IMR-90 (cell line): ENCODE results near the gene DPH6. TPM values are rescaled to one million over a fixed set of nuclear protein-coding genes. Genes with fewer than 3 reads are reported as not detected.

Experiments used
- ATAC-seq: fragments of 200-7000 bp; cut with Tn5 transposase; 2 replicates; pipeline ENCODE4 v1.9.1; 2020; ENCODE audit warnings: low read depth, mild to moderate bottlenecking, moderate library complexity
- BruUV-seq: library from RNA; stranded (reverse); fragments of 400-500 nt; replicated peaks from 2 replicates; lab custom pipeline; 2021; lab: Mats Ljungman, UMichigan
- CTCF ChIA-PET: fragments of 300-600 bp; formaldehyde crosslinking; extraction: SDS; loops from one replicate; lab custom pipeline; 2021; ENCODE audit warnings: antibody characterized with exemption; lab: Yijun Ruan, JAX
- POLR2A ChIA-PET: fragments of 300-600 bp; sonication (Branson Sonifier 250); formaldehyde crosslinking; loops from one replicate; lab custom pipeline; 2022; ENCODE audit warnings: antibody characterized with exemption; ENCODE audit not compliant: unreplicated experiment; lab: Charles Lee
- DNase-seq: peaks from one replicate; pipeline ENCODE4 v3.0.0; 2013
- H2AFZ ChIP-seq: replicated peaks from 2 replicates; pipeline ENCODE3; 2013; ENCODE audit warnings: low read length, mild to moderate bottlenecking; ENCODE audit not compliant: poor library complexity
- H2AK5ac ChIP-seq: 2 replicates; pipeline ENCODE4 v1.6.1; 2013; ENCODE audit warnings: low read depth, low read length, inconsistent platforms
- H2AK9ac ChIP-seq: replicated peaks from 2 replicates; pipeline ENCODE3; 2013; ENCODE audit warnings: mild to moderate bottlenecking, low read depth, low read length, moderate library complexity; ENCODE audit not compliant: poor library complexity
- H2BK120ac ChIP-seq: 2 replicates; pipeline ENCODE4 v1.6.1; 2013; ENCODE audit warnings: low read depth, low read length, inconsistent platforms
- H2BK15ac ChIP-seq: 3 replicates; pipeline ENCODE4 v1.6.1; 2013; ENCODE audit warnings: low read depth, low read length, inconsistent platforms
- H2BK20ac ChIP-seq: 2 replicates; pipeline ENCODE4 v1.6.1; 2013; ENCODE audit warnings: low read depth, mild to moderate bottlenecking, inconsistent platforms, low read length, moderate library complexity
- H2BK5ac ChIP-seq: 2 replicates; pipeline ENCODE4 v1.6.1; 2013; ENCODE audit warnings: mild to moderate bottlenecking, low read depth, low read length, inconsistent platforms; ENCODE audit not compliant: poor library complexity, severe bottlenecking
- H3K14ac ChIP-seq: replicated peaks from 2 replicates; pipeline ENCODE4 v1.6.1; 2013; ENCODE audit warnings: low read depth, low read length, inconsistent platforms
- H3K18ac ChIP-seq: 2 replicates; pipeline ENCODE4 v1.6.1; 2013; ENCODE audit warnings: low read depth, low read length, control low read depth
- H3K23ac ChIP-seq: 2 replicates; pipeline ENCODE4 v1.6.1; 2013; ENCODE audit warnings: low read depth, low read length, inconsistent platforms
- H3K27ac ChIP-seq: 2 replicates; pipeline ENCODE4 v1.5.1; 2013; ENCODE audit warnings: mild to moderate bottlenecking, control low read depth, low read length; ENCODE audit not compliant: insufficient read depth
- H3K27me3 ChIP-seq: 2 replicates; pipeline ENCODE4 v1.6.1; 2013; ENCODE audit warnings: low read length; ENCODE audit not compliant: control insufficient read depth, insufficient read depth
- H3K36me3 ChIP-seq: 2 replicates; pipeline ENCODE4 v1.6.1; 2013; ENCODE audit warnings: low read length, mixed read lengths; ENCODE audit not compliant: control insufficient read depth, insufficient read depth
- H3K4ac ChIP-seq: 2 replicates; pipeline ENCODE4 v1.6.1; 2013; ENCODE audit warnings: low read depth, low read length, inconsistent platforms
- H3K4me1 ChIP-seq: 2 replicates; pipeline ENCODE4 v1.6.1; 2013; ENCODE audit warnings: low read length, mixed read lengths; ENCODE audit not compliant: control insufficient read depth, insufficient read depth
- H3K4me2 ChIP-seq: 2 replicates; pipeline ENCODE4 v1.6.1; 2013; ENCODE audit warnings: low read depth, mild to moderate bottlenecking, control low read depth, low read length, moderate library complexity
- H3K4me3 ChIP-seq: 2 replicates; pipeline ENCODE4 v1.5.1; 2013; ENCODE audit warnings: low read depth, mild to moderate bottlenecking, control low read depth, low read length, moderate library complexity; ENCODE audit not compliant: insufficient read depth
- H3K56ac ChIP-seq: 2 replicates; pipeline ENCODE4 v1.6.1; 2013; ENCODE audit warnings: low read length, inconsistent platforms; ENCODE audit not compliant: insufficient read depth; ENCODE audit errors: extremely low read depth
- H3K79me1 ChIP-seq, 2 experiments: 2 replicates each; pipeline ENCODE4 v1.6.1; 2013; ENCODE audit warnings: low read length in 2 of 2, inconsistent platforms in 1 of 2, low read depth in 1 of 2
- H3K9ac ChIP-seq: 2 replicates; pipeline ENCODE4 v1.6.1; 2013; ENCODE audit warnings: low read depth, low read length, control low read depth
- H3K9me1 ChIP-seq: 2 replicates; pipeline ENCODE4 v1.6.1; 2013; ENCODE audit warnings: low read length, inconsistent platforms; ENCODE audit not compliant: insufficient read depth
- H3K9me3 ChIP-seq: 2 replicates; pipeline ENCODE4 v1.6.1; 2013; ENCODE audit warnings: low read length; ENCODE audit not compliant: control insufficient read depth, insufficient read depth
- H4K20me1 ChIP-seq: 2 replicates; pipeline ENCODE4 v1.6.1; 2013; ENCODE audit warnings: low read length, inconsistent platforms; ENCODE audit not compliant: insufficient read depth
- H4K5ac ChIP-seq: 2 replicates; pipeline ENCODE4 v1.6.1; 2013; ENCODE audit warnings: mild to moderate bottlenecking, low read depth, low read length, control low read depth
- H4K8ac ChIP-seq, 2 experiments: 2 replicates each; pipeline ENCODE4 v1.6.1; 2013; ENCODE audit warnings: low read depth in 2 of 2, low read length in 2 of 2, control low read depth in 1 of 2, inconsistent platforms in 1 of 2
- H4K91ac ChIP-seq: 2 replicates; pipeline ENCODE4 v1.6.1; 2013; ENCODE audit warnings: low read depth, low read length, inconsistent platforms; ENCODE audit not compliant: insufficient read depth
- BHLHE40 ChIP-seq: fragments of 150-350 bp; IDR thresholded peaks from 2 replicates; pipeline ENCODE4 v1.6.1; 2016; ENCODE audit warnings: mild to moderate bottlenecking, low read depth, low read length
- CHD1 ChIP-seq: IDR thresholded peaks from 2 replicates; pipeline ENCODE4 v1.6.1; 2012; ENCODE audit warnings: low read depth, low read length, improper control_type of control experiment
- ELK1 ChIP-seq: fragments of 150-350 bp; IDR thresholded peaks from 2 replicates; pipeline ENCODE4 v1.6.1; 2016; ENCODE audit warnings: low read depth, mild to moderate bottlenecking, low read length, moderate library complexity, borderline replicate concordance
- FOS ChIP-seq: fragments of 150-350 bp; IDR thresholded peaks from 2 replicates; pipeline ENCODE4 v1.6.1; 2016; ENCODE audit warnings: low read depth, low read length
- MAFK ChIP-seq: IDR thresholded peaks from 2 replicates; pipeline ENCODE4 v1.6.1; 2012; ENCODE audit warnings: low read depth, low read length, improper control_type of control experiment
- MAZ ChIP-seq: IDR thresholded peaks from 2 replicates; pipeline ENCODE4 v1.6.1; 2012; ENCODE audit warnings: low read depth, mild to moderate bottlenecking, low read length, improper control_type of control experiment, moderate library complexity, borderline replicate concordance
- NFE2L2 ChIP-seq: fragments of 150-350 bp; IDR thresholded peaks from 2 replicates; pipeline ENCODE4 v1.6.1; 2016; ENCODE audit warnings: low read depth, mild to moderate bottlenecking, low read length
- POLR2A ChIP-seq: IDR thresholded peaks from 2 replicates; pipeline ENCODE4 v1.6.1; 2012; ENCODE audit warnings: mild to moderate bottlenecking, low read depth, low read length
- RAD21 ChIP-seq: IDR thresholded peaks from 2 replicates; pipeline ENCODE4 v1.6.1; 2012; ENCODE audit warnings: low read length, improper control_type of control experiment
- RCOR1 ChIP-seq: IDR thresholded peaks from 2 replicates; pipeline ENCODE4 v1.6.1; 2012; ENCODE audit warnings: mild to moderate bottlenecking, low read length, improper control_type of control experiment; ENCODE audit not compliant: insufficient replicate concordance
- RFX5 ChIP-seq: IDR thresholded peaks from 2 replicates; pipeline ENCODE4 v1.8.0; 2012; ENCODE audit warnings: low read depth, mild to moderate bottlenecking, low read length, moderate library complexity
- SMC3 ChIP-seq: fragments of 150-350 bp; IDR thresholded peaks from 2 replicates; pipeline ENCODE4 v1.6.1; 2016; ENCODE audit warnings: low read depth, mild to moderate bottlenecking, antibody characterized with exemption, low read length, moderate library complexity
- WGBS, 2 experiments: methylation state at CpG; one replicate each; pipeline versions ENCODE4 v1.1.5 to v1.1.7; 2013; ENCODE audit warnings: missing lambda C conversion rate in 2 of 2; ENCODE audit not compliant: insufficient read length in 1 of 2; ENCODE audit errors: extremely low coverage in 2 of 2; 5-methylcytosine and 5-hydroxymethylcytosine counted together
- dilution Hi-C: fragments of 300-500 bp; cut with HindIII; formaldehyde crosslinking; loops from one replicate; pipeline ENCODE4 v1.14.3; 2018; ENCODE audit warnings: low sequenced_read_pairs; ENCODE audit not compliant: unreplicated experiment
- in situ Hi-C: fragments of 300-500 bp; cut with MboI; formaldehyde crosslinking; loops from 3 replicates; pipeline ENCODE4 v1.14.3; 2019; ENCODE audit warnings: low sequenced_read_pairs, inconsistent platforms, mixed read lengths
- intact Hi-C: fragments of 100-400 bp; cut with micrococcal nuclease; formaldehyde crosslinking; loops from 2 replicates; pipeline ENCODE4 v1.10.0; 2022
- polyA plus RNA-seq, 3 experiments: library from polyadenylated mRNA; depleted of rRNA; stranded (reverse); fragments of >200 nt; gene quantifications; 2 replicates each; pipeline ENCODE4 v1.2.3, GENCODE V29; 2012; ENCODE audit warnings: low replicate concordance in 1 of 3
- total RNA-seq: library from RNA; depleted of rRNA; stranded (reverse); fragments of >200 nt; gene quantifications from 2 replicates; pipeline ENCODE4 v1.2.3, GENCODE V29; 2012
- TF ChIP-seq, protein P1 (sequence below): conservative IDR thresholded peaks from 2 replicates; pipeline ENCODE4 v1.5.1; 2012; ENCODE audit warnings: mild to moderate bottlenecking, low read depth, low read length, improper control_type of control experiment
- TF ChIP-seq, protein P2 (sequence below): fragments of 150-350 bp; IDR thresholded peaks from 2 replicates; pipeline ENCODE4 v1.6.1; 2017; ENCODE audit warnings: mild to moderate bottlenecking, antibody characterized with exemption, low read length, low read depth

The DPH6 gene
- total and polyA plus RNA-seq, 2 of the 4 experiments (the other 2 are of a cell fraction), result 6.1 to 8.1 TPM

DNA sequence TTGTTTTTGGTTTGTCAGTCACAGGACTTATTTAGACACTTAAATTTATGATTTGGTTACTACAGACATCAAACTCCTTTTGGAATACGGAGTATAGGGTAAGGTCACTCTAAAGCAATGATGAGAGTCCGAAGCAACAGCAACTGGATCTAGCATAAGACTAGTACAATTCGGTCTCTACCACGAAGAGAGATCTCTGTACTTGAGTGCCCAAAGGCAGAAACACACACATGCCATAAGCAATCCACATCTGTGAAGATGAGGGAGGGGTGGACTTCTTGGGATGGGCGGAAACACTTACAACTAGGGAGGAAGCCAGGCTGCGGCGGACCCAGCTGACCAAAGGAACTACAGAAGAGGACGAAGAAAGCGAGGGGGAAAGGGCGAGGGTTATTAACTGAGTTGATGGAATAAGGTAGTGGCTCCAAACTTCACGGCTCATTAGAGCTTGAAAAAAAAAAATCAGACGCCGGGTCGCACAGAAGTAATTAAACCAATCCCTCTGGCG is 595 bp downstream of the DPH6 start:
- Histone ChIP-seq H3K4me3 (peak overlapping the region; percentile 79), H2BK15ac (peak overlapping the region; percentile 93; the same call in 2 of the 3 replicates), H4K5ac (peak overlapping the region; percentile 26), H3K79me1 (peaks cover 19 to 30% of the 10 kb centered on the region in 2 experiments; a peak in 3 of 4 replicates), H3K18ac (peak overlapping the region; percentile 26), H3K23ac (peak overlapping the region; percentile 99), H3K36me3 (no peaks in the 10 kb centered on the region), H3K27ac (peak overlapping the region; percentile 96), H4K8ac (peak overlapping the region; percentile 91 to 99), H3K9me1 (peaks cover 6% of the 10 kb centered on the region), H3K9ac (peak overlapping the region; percentile 93), H2AFZ (peak overlapping the region; percentile 99), H3K4ac (peak overlapping the region; percentile 99), H2BK20ac (peak overlapping the region; percentile 89; the same call in 1 of the 2 replicates), H2BK5ac (peak overlapping the region; percentile 98), H3K9me3 (no peaks in the 10 kb centered on the region), H4K91ac (peak overlapping the region; percentile 99), H3K27me3 (no peaks in the 10 kb centered on the region), H3K14ac (peak overlapping the region; percentile 97), H2AK9ac (peak overlapping the region; percentile 77), H3K4me2 (peak overlapping the region; percentile 63), H3K4me1 (peaks cover 2% of the 10 kb centered on the region), H4K20me1 (no peaks in the 10 kb centered on the region), H2BK120ac (peak overlapping the region; percentile 98), H3K56ac (peak overlapping the region; percentile 97), H2AK5ac (peak overlapping the region; percentile 76)
- ATAC-seq (peak; percentile 51), DNase-seq (peak; percentile 60)
- CTCF ChIA-PET, result no interaction called here
- in situ Hi-C loops, result loop anchor here (25.0 kb wide), 1 partner anchor 942 kb away; no protein-coding TSS in a partner anchor
- WGBS, 2 experiments, result no CpG with 5 or more reads among the region's 15 CpGs
- TF ChIP-seq RCOR1 (no peak), SMC3 (no peak), MAZ (no peak), RAD21 (no peak), CHD1 (no peak), MAFK (no peak), RFX5 (no peak), FOS (no peak), NFE2L2 (no peak), BHLHE40 (no peak), ELK1 (no peak), POLR2A (no peak)
- TF ChIP-seq, protein P1, sequence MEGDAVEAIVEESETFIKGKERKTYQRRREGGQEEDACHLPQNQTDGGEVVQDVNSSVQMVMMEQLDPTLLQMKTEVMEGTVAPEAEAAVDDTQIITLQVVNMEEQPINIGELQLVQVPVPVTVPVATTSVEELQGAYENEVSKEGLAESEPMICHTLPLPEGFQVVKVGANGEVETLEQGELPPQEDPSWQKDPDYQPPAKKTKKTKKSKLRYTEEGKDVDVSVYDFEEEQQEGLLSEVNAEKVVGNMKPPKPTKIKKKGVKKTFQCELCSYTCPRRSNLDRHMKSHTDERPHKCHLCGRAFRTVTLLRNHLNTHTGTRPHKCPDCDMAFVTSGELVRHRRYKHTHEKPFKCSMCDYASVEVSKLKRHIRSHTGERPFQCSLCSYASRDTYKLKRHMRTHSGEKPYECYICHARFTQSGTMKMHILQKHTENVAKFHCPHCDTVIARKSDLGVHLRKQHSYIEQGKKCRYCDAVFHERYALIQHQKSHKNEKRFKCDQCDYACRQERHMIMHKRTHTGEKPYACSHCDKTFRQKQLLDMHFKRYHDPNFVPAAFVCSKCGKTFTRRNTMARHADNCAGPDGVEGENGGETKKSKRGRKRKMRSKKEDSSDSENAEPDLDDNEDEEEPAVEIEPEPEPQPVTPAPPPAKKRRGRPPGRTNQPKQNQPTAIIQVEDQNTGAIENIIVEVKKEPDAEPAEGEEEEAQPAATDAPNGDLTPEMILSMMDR, result no peak
- TF ChIP-seq, protein P2, sequence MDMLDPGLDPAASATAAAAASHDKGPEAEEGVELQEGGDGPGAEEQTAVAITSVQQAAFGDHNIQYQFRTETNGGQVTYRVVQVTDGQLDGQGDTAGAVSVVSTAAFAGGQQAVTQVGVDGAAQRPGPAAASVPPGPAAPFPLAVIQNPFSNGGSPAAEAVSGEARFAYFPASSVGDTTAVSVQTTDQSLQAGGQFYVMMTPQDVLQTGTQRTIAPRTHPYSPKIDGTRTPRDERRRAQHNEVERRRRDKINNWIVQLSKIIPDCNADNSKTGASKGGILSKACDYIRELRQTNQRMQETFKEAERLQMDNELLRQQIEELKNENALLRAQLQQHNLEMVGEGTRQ, result no peak
- no TSS peak for BruUV-seq
- POLR2A ChIA-PET, result interaction anchor here (0.5 to 0.7 kb wide), 2 partner anchors 45 to 404 kb away, joined by 3 to 5 read pairs; no protein-coding TSS in a partner anchor
- intact Hi-C loops, result loop anchor here (5.0 to 10.0 kb wide), 4 partner anchors 192 to 1549 kb away; no protein-coding TSS in a partner anchor
- dilution Hi-C loops, result no loop called here
